H9 (cell line): ENCODE data around the gene WDR33. TPM values are rescaled to one million over a fixed set of nuclear protein-coding genes. Genes with fewer than 3 reads are reported as not detected.

Experiments
- DNase-seq: peaks from one replicate; pipeline ENCODE4 v3.0.0-alpha.2; 2017
- H2AFZ ChIP-seq: one replicate; pipeline ENCODE4 v1.6.1; 2013; ENCODE audit warnings: mild to moderate bottlenecking, low read length, control low read depth, moderate library complexity
- H2AK5ac ChIP-seq: 2 replicates; pipeline ENCODE4 v1.6.1; 2013; ENCODE audit warnings: low read length, control low read depth, mixed read lengths; ENCODE audit not compliant: insufficient read length
- H2BK120ac ChIP-seq: one replicate; pipeline ENCODE4 v1.6.1; 2013; ENCODE audit warnings: low read depth, mild to moderate bottlenecking, low read length, control low read depth, inconsistent platforms; ENCODE audit not compliant: poor library complexity, severe bottlenecking
- H2BK12ac ChIP-seq: 2 replicates; pipeline ENCODE4 v1.6.1; 2013; ENCODE audit warnings: low read length, control low read depth, mixed read lengths, low read depth; ENCODE audit not compliant: insufficient read length
- H2BK15ac ChIP-seq: 2 replicates; pipeline ENCODE4 v1.6.1; 2013; ENCODE audit warnings: low read depth, low read length, control low read depth
- H2BK20ac ChIP-seq: one replicate; pipeline ENCODE4 v1.6.1; 2013; ENCODE audit warnings: low read depth, mild to moderate bottlenecking, low read length, control low read depth, inconsistent platforms; ENCODE audit not compliant: poor library complexity, severe bottlenecking
- H2BK5ac ChIP-seq: 2 replicates; pipeline ENCODE4 v1.6.1; 2013; ENCODE audit warnings: low read length, control low read depth, mixed read lengths; ENCODE audit not compliant: insufficient read length
- H3K14ac ChIP-seq: 2 replicates; pipeline ENCODE4 v1.6.1; 2013; ENCODE audit warnings: low read length, control low read depth; ENCODE audit not compliant: insufficient read depth
- H3K18ac ChIP-seq: 2 replicates; pipeline ENCODE4 v1.6.1; 2013; ENCODE audit warnings: low read depth, mild to moderate bottlenecking, mixed read lengths, low read length, control low read depth; ENCODE audit not compliant: insufficient read length
- H3K23ac ChIP-seq: 2 replicates; pipeline ENCODE4 v1.6.1; 2013; ENCODE audit warnings: low read length, control low read depth, mixed read lengths, low read depth; ENCODE audit not compliant: insufficient read length
- H3K23me2 ChIP-seq: 2 replicates; pipeline ENCODE4 v1.6.1; 2013; ENCODE audit warnings: low read depth, mild to moderate bottlenecking, mixed read lengths, low read length, control low read depth; ENCODE audit not compliant: insufficient read length, poor library complexity, severe bottlenecking
- H3K27ac ChIP-seq: 2 replicates; pipeline ENCODE4 v1.5.1; 2013; ENCODE audit warnings: low read length, control low read depth, mixed read lengths, low read depth; ENCODE audit not compliant: insufficient read length
- H3K27me3 ChIP-seq: 2 replicates; pipeline ENCODE4 v1.6.1; 2013; ENCODE audit warnings: low read length, control low read depth, inconsistent platforms; ENCODE audit not compliant: insufficient read depth
- H3K4ac ChIP-seq: 2 replicates; pipeline ENCODE4 v1.6.1; 2013; ENCODE audit warnings: low read depth, mild to moderate bottlenecking, control low read depth, inconsistent platforms, low read length, moderate library complexity
- H3K4me1 ChIP-seq: 2 replicates; pipeline ENCODE4 v1.6.1; 2013; ENCODE audit warnings: low read length, control low read depth, inconsistent platforms; ENCODE audit not compliant: insufficient read depth
- H3K4me2 ChIP-seq: 2 replicates; pipeline ENCODE4 v1.6.1; 2013; ENCODE audit warnings: low read length, control low read depth, mixed read lengths; ENCODE audit not compliant: insufficient read length, insufficient read depth
- H3K56ac ChIP-seq: 2 replicates; pipeline ENCODE4 v1.6.1; 2013; ENCODE audit warnings: low read depth, mild to moderate bottlenecking, mixed read lengths, low read length, control low read depth; ENCODE audit not compliant: insufficient read length
- H3K79me1 ChIP-seq: 2 replicates; pipeline ENCODE4 v1.6.1; 2013; ENCODE audit warnings: low read depth, mild to moderate bottlenecking, moderate library complexity, low read length, control low read depth, inconsistent platforms; ENCODE audit not compliant: insufficient read depth, poor library complexity, severe bottlenecking
- H3K79me2 ChIP-seq: 2 replicates; pipeline ENCODE4 v1.6.1; 2013; ENCODE audit warnings: low read length, control low read depth, inconsistent platforms; ENCODE audit not compliant: insufficient read depth
- H3K9ac ChIP-seq: 2 replicates; pipeline ENCODE4 v1.6.1; 2013; ENCODE audit warnings: low read length, control low read depth, mixed read lengths; ENCODE audit not compliant: insufficient read length; ENCODE audit errors: extremely low read depth
- H3K9me3 ChIP-seq: one replicate; pipeline ENCODE4 v1.6.1; 2013; ENCODE audit warnings: low read depth, low read length, inconsistent platforms; ENCODE audit not compliant: control insufficient read depth
- H3T11ph ChIP-seq: one replicate; pipeline ENCODE4 v1.6.1; 2013; ENCODE audit warnings: mild to moderate bottlenecking, low read length, control low read depth, inconsistent platforms
- H4K20me1 ChIP-seq: one replicate; pipeline ENCODE4 v1.6.1; 2013; ENCODE audit not compliant: control insufficient read depth, insufficient read length, insufficient read depth
- H4K5ac ChIP-seq: 2 replicates; pipeline ENCODE4 v1.6.1; 2013; ENCODE audit warnings: low read depth, mild to moderate bottlenecking, mixed read lengths, low read length, control low read depth; ENCODE audit not compliant: insufficient read length
- H4K8ac ChIP-seq: replicated peaks from 2 replicates; pipeline ENCODE4 v1.6.1; 2013; ENCODE audit warnings: low read length, control low read depth, mixed read lengths, low read depth; ENCODE audit not compliant: insufficient read length
- H4K91ac ChIP-seq: 2 replicates; pipeline ENCODE4 v1.6.1; 2013; ENCODE audit warnings: low read depth, mild to moderate bottlenecking, moderate library complexity, mixed read lengths, low read length, control low read depth; ENCODE audit not compliant: insufficient read length
- H3K27ac Mint-ChIP-seq, 3 experiments: 2 replicates in 2 of 3; 3 replicates in 1 of 3; pipeline ENCODE4 v1.8.0; 2020 to 2021; ENCODE audit warnings: mixed read lengths in 3 of 3, mild to moderate bottlenecking in 1 of 3, moderate library complexity in 1 of 3
- H3K27me3 Mint-ChIP-seq: 2 replicates; pipeline ENCODE4 v1.8.0; 2021; ENCODE audit warnings: low read depth, mild to moderate bottlenecking, moderate library complexity, mixed read lengths
- H3K36me3 Mint-ChIP-seq, 3 experiments: 2 replicates in 2 of 3; 3 replicates in 1 of 3; pipeline ENCODE4 v1.8.0; 2020 to 2021; ENCODE audit warnings: low read depth in 3 of 3, mixed read lengths in 3 of 3; ENCODE audit not compliant: insufficient read depth in 1 of 3
- H3K4me1 Mint-ChIP-seq, 2 experiments: 2 replicates each; pipeline ENCODE4 v1.8.0; 2020; ENCODE audit warnings: mixed read lengths in 2 of 2
- H3K4me3 Mint-ChIP-seq, 2 experiments: 2 replicates in 1 of 2; 3 replicates in 1 of 2; pipeline ENCODE4 v1.8.0; 2020 to 2021; ENCODE audit warnings: mild to moderate bottlenecking in 2 of 2, mixed read lengths in 2 of 2, moderate library complexity in 1 of 2
- H3K9me3 Mint-ChIP-seq, 2 experiments: 2 replicates in 1 of 2; 3 replicates in 1 of 2; pipeline ENCODE4 v1.8.0; 2020; ENCODE audit warnings: mild to moderate bottlenecking in 2 of 2, mixed read lengths in 2 of 2, moderate library complexity in 1 of 2
- WGBS: extraction: QIAGEN DNeasy Blood & Tissue Kit; methylation state at CpG from one replicate; pipeline ENCODE4 v1.1.7; 2013; ENCODE audit warnings: missing lambda C conversion rate, low lambda C conversion rate, mixed read lengths; ENCODE audit not compliant: insufficient read length; ENCODE audit errors: extremely low coverage; 5-methylcytosine and 5-hydroxymethylcytosine counted together
- total RNA-seq: library from RNA; stranded (reverse); gene quantifications from 2 replicates; pipeline ENCODE4 v1.2.1, GENCODE V29; 2021
- TF ChIP-seq, protein P1 (sequence below): fragments of 200-600 bp; sonication (generic); conservative IDR thresholded peaks from 3 replicates; pipeline ENCODE4 v1.8.0; 2021; ENCODE audit warnings: antibody characterized with exemption, mild to moderate bottlenecking

Gene WDR33
- total RNA-seq, 1 experiment from 2014 or later, result 86.0 TPM

DNA sequence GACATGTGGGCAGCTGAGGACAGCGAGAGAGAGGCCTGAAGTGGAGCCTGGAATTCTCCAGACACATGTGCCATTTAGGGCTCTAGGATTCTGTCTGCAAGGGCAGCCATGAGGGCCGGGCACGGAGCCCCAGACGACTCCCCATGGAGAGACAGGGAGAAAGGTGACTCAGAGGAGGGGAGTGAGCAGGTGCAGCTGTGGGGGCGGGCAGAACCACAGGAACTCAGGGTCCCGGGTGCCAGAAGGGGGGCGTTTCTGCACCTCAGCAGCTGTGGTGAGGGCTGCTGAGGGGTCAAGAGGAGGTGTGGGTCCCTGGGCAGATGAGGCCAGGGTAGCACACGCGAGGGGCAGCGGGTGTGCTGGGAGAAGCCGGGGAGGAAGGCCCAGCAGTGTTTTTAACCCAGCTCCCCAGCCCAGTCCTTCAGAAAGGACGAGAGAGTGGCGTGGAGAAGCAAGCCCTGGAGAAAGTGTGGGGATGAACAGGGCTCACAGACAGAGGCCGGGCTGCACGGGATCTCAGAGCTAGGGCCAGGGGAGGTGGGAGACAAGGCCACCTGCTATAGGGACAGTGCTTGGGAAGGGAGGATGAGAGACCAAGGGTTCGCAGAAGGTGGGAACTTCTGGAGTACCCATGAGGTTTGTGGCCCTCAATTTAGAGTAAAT lies 157.4 kb downstream of the WDR33 start:
- Histone ChIP-seq H3K56ac (no peak overlapping the region), H2AK5ac (no peak overlapping the region), H3K4ac (no peak overlapping the region), H3K27ac (no peak overlapping the region), H3K14ac (no peak overlapping the region; the same call in 1 of the 2 replicates), H2BK20ac (no peak overlapping the region), H4K8ac (no peak overlapping the region), H3K79me1 (no peaks in the 10 kb centered on the region), H2BK120ac (no peak overlapping the region), H3K79me2 (no peaks in the 10 kb centered on the region), H2AFZ (no peak overlapping the region), H3K9me3 (no peaks in the 10 kb centered on the region), H2BK5ac (no peak overlapping the region), H3T11ph (no peak overlapping the region), H4K5ac (no peak overlapping the region), H3K23ac (no peak overlapping the region), H2BK12ac (no peak overlapping the region), H2BK15ac (no peak overlapping the region), H3K18ac (no peak overlapping the region), H3K23me2 (peaks cover 4% of the 10 kb centered on the region), H3K9ac (no peak overlapping the region), H3K4me2 (no peak overlapping the region), H3K4me1 (no peaks in the 10 kb centered on the region), H4K91ac (no peak overlapping the region), H3K27me3 (no peaks in the 10 kb centered on the region), H4K20me1 (no peaks in the 10 kb centered on the region)
- peaks cover 11 to 20% of the 10 kb centered on the region in 2 experiments for H3K4me1 Mint-ChIP-seq
- no CpG with 5 or more reads among the region's 16 CpGs for WGBS
- TF ChIP-seq, protein P1, sequence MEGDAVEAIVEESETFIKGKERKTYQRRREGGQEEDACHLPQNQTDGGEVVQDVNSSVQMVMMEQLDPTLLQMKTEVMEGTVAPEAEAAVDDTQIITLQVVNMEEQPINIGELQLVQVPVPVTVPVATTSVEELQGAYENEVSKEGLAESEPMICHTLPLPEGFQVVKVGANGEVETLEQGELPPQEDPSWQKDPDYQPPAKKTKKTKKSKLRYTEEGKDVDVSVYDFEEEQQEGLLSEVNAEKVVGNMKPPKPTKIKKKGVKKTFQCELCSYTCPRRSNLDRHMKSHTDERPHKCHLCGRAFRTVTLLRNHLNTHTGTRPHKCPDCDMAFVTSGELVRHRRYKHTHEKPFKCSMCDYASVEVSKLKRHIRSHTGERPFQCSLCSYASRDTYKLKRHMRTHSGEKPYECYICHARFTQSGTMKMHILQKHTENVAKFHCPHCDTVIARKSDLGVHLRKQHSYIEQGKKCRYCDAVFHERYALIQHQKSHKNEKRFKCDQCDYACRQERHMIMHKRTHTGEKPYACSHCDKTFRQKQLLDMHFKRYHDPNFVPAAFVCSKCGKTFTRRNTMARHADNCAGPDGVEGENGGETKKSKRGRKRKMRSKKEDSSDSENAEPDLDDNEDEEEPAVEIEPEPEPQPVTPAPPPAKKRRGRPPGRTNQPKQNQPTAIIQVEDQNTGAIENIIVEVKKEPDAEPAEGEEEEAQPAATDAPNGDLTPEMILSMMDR, result no peak
- no peak for DNase-seq
- no peak overlapping the region for H3K4me3 Mint-ChIP-seq
- peak overlapping the region in 1 of 3 experiments; percentile 57; a peak in 2 of 7 replicates for H3K27ac Mint-ChIP-seq
- H3K27me3 Mint-ChIP-seq, result peaks cover 5% of the 10 kb centered on the region
- H3K9me3 Mint-ChIP-seq, result no peaks in the 10 kb centered on the region
- H3K36me3 Mint-ChIP-seq, result no peaks in the 10 kb centered on the region
